GM23248 (cell line): ENCODE data around the gene EFCC1. TPM values are rescaled to one million over a fixed set of nuclear protein-coding genes. Genes with fewer than 3 reads are reported as not detected.
A peak's percentile ranks its signal among the peaks of the same experiment; 100 is the strongest.

Experiments used
- DNase-seq: peaks from one replicate; pipeline ENCODE4 v3.0.0-alpha.2; 2015
- H2AFZ ChIP-seq: fragments of 200-600 bp; sonication (generic); 2 replicates; pipeline ENCODE4 v1.6.1; 2016; ENCODE audit warnings: antibody characterized with exemption
- H3F3A ChIP-seq: fragments of 200-600 bp; sonication (generic); 2 replicates; pipeline ENCODE4 v1.6.1; 2016; ENCODE audit warnings: mild to moderate bottlenecking, antibody characterized with exemption, mixed run types; ENCODE audit not compliant: insufficient read depth
- H3K27ac ChIP-seq: fragments of 200-600 bp; sonication (generic); 2 replicates; pipeline ENCODE4 v1.5.1; 2016; ENCODE audit warnings: mild to moderate bottlenecking
- H3K27me3 ChIP-seq: fragments of 200-600 bp; sonication (generic); replicated peaks from 2 replicates; pipeline ENCODE4 v1.6.1; 2016; ENCODE audit warnings: mild to moderate bottlenecking; ENCODE audit not compliant: insufficient read depth
- H3K36me3 ChIP-seq: fragments of 200-600 bp; sonication (generic); 2 replicates; pipeline ENCODE4 v1.6.1; 2016; ENCODE audit warnings: low read depth, mild to moderate bottlenecking
- H3K4me1 ChIP-seq: fragments of 200-600 bp; sonication (generic); 2 replicates; pipeline ENCODE4 v1.6.1; 2016; ENCODE audit warnings: mild to moderate bottlenecking; ENCODE audit not compliant: insufficient read depth
- H3K4me2 ChIP-seq: fragments of 200-600 bp; sonication (generic); one replicate; pipeline ENCODE4 v1.6.1; 2016; ENCODE audit warnings: mild to moderate bottlenecking; ENCODE audit not compliant: unreplicated experiment
- H3K4me3 ChIP-seq: fragments of 200-600 bp; sonication (generic); 2 replicates; pipeline ENCODE4 v1.5.1; 2016; ENCODE audit warnings: mild to moderate bottlenecking
- H3K79me2 ChIP-seq: fragments of 200-600 bp; sonication (generic); 2 replicates; pipeline ENCODE4 v1.6.1; 2016; ENCODE audit warnings: mild to moderate bottlenecking; ENCODE audit not compliant: insufficient read depth
- H3K9ac ChIP-seq: fragments of 200-600 bp; sonication (generic); 2 replicates; pipeline ENCODE4 v1.6.1; 2016; ENCODE audit warnings: mild to moderate bottlenecking
- H3K9me2 ChIP-seq: fragments of 200-600 bp; sonication (generic); 2 replicates; pipeline ENCODE4 v1.6.1; 2016; ENCODE audit warnings: mixed run types, mild to moderate bottlenecking, moderate library complexity; ENCODE audit not compliant: insufficient read depth
- H3K9me3 ChIP-seq: fragments of 200-600 bp; sonication (generic); one replicate; pipeline ENCODE4 v1.6.1; 2017; ENCODE audit warnings: low read depth
- H4K20me1 ChIP-seq: fragments of 200-600 bp; sonication (generic); 2 replicates; pipeline ENCODE4 v1.6.0; 2016; ENCODE audit not compliant: insufficient read depth
- EZH2 ChIP-seq: fragments of 200-600 bp; sonication (generic); IDR thresholded peaks from 2 replicates; pipeline ENCODE4 v1.6.1; 2018; ENCODE audit warnings: antibody characterized with exemption, mild to moderate bottlenecking; ENCODE audit not compliant: insufficient read depth, poor library complexity, severe bottlenecking
- EZH2phosphoT487 ChIP-seq: fragments of 200-600 bp; sonication (generic); IDR thresholded peaks from 2 replicates; pipeline ENCODE4 v1.6.1; 2018; ENCODE audit warnings: antibody characterized with exemption, moderate library complexity, mild to moderate bottlenecking, low read depth; ENCODE audit not compliant: insufficient read depth
- WGBS, 2 experiments: methylation state at CpG; one replicate each; pipeline ENCODE4 v1.1.6; 2015 to 2017; ENCODE audit warnings: low lambda C conversion rate in 2 of 2, low coverage in 1 of 2; ENCODE audit errors: missing lambda C conversion rate in 2 of 2; 5-methylcytosine and 5-hydroxymethylcytosine counted together
- in situ Hi-C: fragments of 300-500 bp; cut with MboI; formaldehyde crosslinking; loops from 2 replicates; pipeline ENCODE4 v1.15.0; 2020
- polyA plus RNA-seq: library from polyadenylated mRNA; unstranded; fragments of >200 nt; fragmentation: Nextera tagmentation; extraction: Ambion mirVana; gene quantifications from 2 replicates; pipeline ENCODE4 v1.2.1, GENCODE V29; 2016
- total RNA-seq: library from RNA; depleted of rRNA; stranded (reverse); fragments of >200 nt; shearing (Covaris generic); gene quantifications from 2 replicates; pipeline ENCODE4 v1.2.3, GENCODE V29; 2014

EFCC1 gene
- total and polyA plus RNA-seq, 2 experiments from 2014 or later = not detected

DNA sequence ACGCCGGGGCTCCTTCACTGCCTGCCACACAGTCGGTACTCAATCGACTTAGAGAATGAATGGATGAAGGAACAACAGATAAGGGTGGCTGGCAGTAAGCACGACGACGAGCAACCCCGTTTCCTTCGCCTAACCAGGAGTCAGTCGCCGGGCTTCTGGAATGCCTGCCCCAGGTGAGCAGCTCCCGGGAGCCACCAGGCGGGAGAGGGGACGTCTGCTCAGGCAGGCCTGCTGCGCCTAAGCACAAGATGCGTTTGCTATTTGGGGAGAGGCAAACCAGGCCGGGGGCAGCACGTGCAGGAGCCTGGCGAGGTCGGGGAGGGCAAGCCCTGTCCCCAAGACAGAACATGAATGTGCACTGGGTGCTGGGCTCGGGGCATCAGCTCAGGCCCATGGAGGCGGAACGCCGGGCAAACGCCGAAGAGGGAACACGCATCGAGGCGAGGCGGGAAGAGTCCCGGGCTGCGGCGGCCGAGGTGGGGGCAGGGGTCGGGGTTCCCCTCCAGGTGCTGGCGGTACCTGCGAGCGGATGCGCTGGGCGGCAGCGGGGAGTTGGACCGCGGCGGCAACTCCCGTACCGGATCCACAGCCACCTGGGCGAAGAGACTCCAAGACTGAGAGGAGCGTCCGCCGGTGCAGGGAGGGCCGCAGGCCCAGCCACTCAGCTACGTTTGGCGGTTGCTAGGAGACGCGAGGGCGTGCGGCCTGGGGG lies 7.5 kb upstream of the EFCC1 start, which contains the start of gene CFAP92:
CFAP92 (minus strand) TSS at position 616 of the 712 bp plus-strand sequence. CDS start 772 bp downstream, outside the sequence.
- Histone ChIP-seq H3K4me1 (no peaks in the 10 kb centered on the region), H3K27ac (no peak within 1 kb of the TSS), H3F3A (no peaks in the 10 kb centered on the region), H3K4me2 (peak within 1 kb of the TSS; percentile 62), H3K4me3 (peak within 1 kb of the TSS; percentile 56), H4K20me1 (no peaks in the 10 kb centered on the region), H3K9me2 (no peaks in the 10 kb centered on the region), H3K9me3 (no peaks in the 10 kb centered on the region), H3K36me3 (no peaks in the 10 kb centered on the region), H3K79me2 (no peaks in the 10 kb centered on the region), H3K27me3 (peaks cover 45% of the 10 kb centered on the region), H2AFZ (peak within 1 kb of the TSS; percentile 40; the same call in 1 of the 2 replicates), H3K9ac (no peak within 1 kb of the TSS; the same call in 1 of the 2 replicates)
- 12 to 15% methylated on average over 47 to 54 of the region's 57 CpGs for WGBS, 2 experiments
- peak; percentile 85 for DNase-seq
- TF ChIP-seq EZH2 = peak; percentile 40
- no peak for TF ChIP-seq EZH2phosphoT487
- in situ Hi-C loops = no loop called here

DNA sequence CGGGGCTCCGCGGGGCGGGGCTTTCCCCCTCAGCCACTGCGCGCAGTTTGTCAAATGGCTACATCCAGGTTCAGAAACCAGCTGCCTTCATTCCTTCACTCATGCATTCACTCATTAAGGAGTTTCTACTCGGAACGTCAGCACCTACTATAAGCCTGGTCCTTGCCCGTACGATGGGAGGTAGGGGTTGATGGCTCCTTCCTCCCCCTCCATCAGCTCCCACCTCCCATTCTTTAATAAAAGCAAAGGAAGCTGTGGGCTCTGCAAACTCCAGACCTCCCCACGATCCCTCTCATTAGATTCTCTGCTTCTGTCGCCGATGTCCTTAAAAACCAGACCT lies 7.0 kb upstream of the EFCC1 start:
- Histone ChIP-seq H3K27ac (no peak overlapping the region), H2AFZ (peak overlapping the region; percentile 40; the same call in 1 of the 2 replicates), H3K79me2 (no peaks in the 10 kb centered on the region), H3K4me2 (peak overlapping the region; percentile 62), H3K36me3 (no peaks in the 10 kb centered on the region), H3K9me2 (no peaks in the 10 kb centered on the region), H3K4me3 (peak overlapping the region; percentile 56), H3K4me1 (no peaks in the 10 kb centered on the region), H3F3A (no peaks in the 10 kb centered on the region), H3K27me3 (peaks cover 50% of the 10 kb centered on the region), H3K9me3 (no peaks in the 10 kb centered on the region), H3K9ac (no peak overlapping the region), H4K20me1 (no peaks in the 10 kb centered on the region)
- in situ Hi-C loops = no loop called here
- no peak for TF ChIP-seq EZH2
- no peak for TF ChIP-seq EZH2phosphoT487
- DNase-seq = no peak
- WGBS, 2 experiments = 3 to 7% methylated on average over 9 to 13 of the region's 13 CpGs

- no peaks in the 10 kb centered on the region for H3K36me3 ChIP-seq
- no peak for DNase-seq
- H3K9ac ChIP-seq = no peak overlapping the region
- no peak overlapping the region for H3K27ac ChIP-seq
- H3K9me3 ChIP-seq = no peaks in the 10 kb centered on the region
- no peak overlapping the region for H3K4me3 ChIP-seq
- no peaks in the 10 kb centered on the region for H4K20me1 ChIP-seq
- H2AFZ ChIP-seq = no peak overlapping the region
- H3F3A ChIP-seq = no peaks in the 10 kb centered on the region
- no peak for TF ChIP-seq EZH2phosphoT487
- peak overlapping the region; percentile 62 for H3K4me2 ChIP-seq
- no peaks in the 10 kb centered on the region for H3K79me2 ChIP-seq
- in situ Hi-C loops = no loop called here
- WGBS, 2 experiments = 68 to 70% methylated on average over 19 of the region's 19 CpGs
- H3K4me1 ChIP-seq = no peaks in the 10 kb centered on the region
- H3K27me3 ChIP-seq = peaks cover 55% of the 10 kb centered on the region
- no peaks in the 10 kb centered on the region for H3K9me2 ChIP-seq
Measured at GRCh38 chr3:128994581-128995546, 6.2 kb upstream of the EFCC1 start.

GRCh38 chr3:128995737-128996136 lies 5.4 kb upstream of the EFCC1 start:
- H3K9me3 ChIP-seq = no peaks in the 10 kb centered on the region
- H3K4me1 ChIP-seq = no peaks in the 10 kb centered on the region
- no peaks in the 10 kb centered on the region for H3K36me3 ChIP-seq
- in situ Hi-C loops = no loop called here
- H3K9me2 ChIP-seq = no peaks in the 10 kb centered on the region
- no peak overlapping the region for H3K4me2 ChIP-seq
- no peak overlapping the region for H3K9ac ChIP-seq
- H3K27me3 ChIP-seq = peaks cover 64% of the 10 kb centered on the region
- no peak overlapping the region for H3K4me3 ChIP-seq
- no peak overlapping the region for H2AFZ ChIP-seq
- DNase-seq = no peak
- 71 to 96% methylated on average over 1 of the region's 1 CpG for WGBS, 2 experiments
- H4K20me1 ChIP-seq = no peaks in the 10 kb centered on the region
- peaks cover 3% of the 10 kb centered on the region; the same call in 1 of the 2 replicates for H3F3A ChIP-seq
- no peak overlapping the region for H3K27ac ChIP-seq
- TF ChIP-seq EZH2 = no peak
- no peak for TF ChIP-seq EZH2phosphoT487
- no peaks in the 10 kb centered on the region for H3K79me2 ChIP-seq
